Left lung (tissue), 10 donors: Measurements from ENCODE around the gene AFAP1L1. TPM values are rescaled to one million over a fixed set of nuclear protein-coding genes. Genes with fewer than 3 reads are reported as not detected.
A peak's percentile ranks its signal among the peaks of the same experiment; 100 is the strongest.

Experiments
- ATAC-seq: fragments of 200-7000 bp; cut with Tn5 transposase; one replicate; pipeline ENCODE4 v1.9.1; 2020; ENCODE audit warnings: moderate library complexity
- DNase-seq, 4 donors: peaks; one replicate each; pipeline ENCODE4 v3.0.0-alpha.2; 2013 to 2020
- H3K27ac ChIP-seq, 2 donors: fragments of 200-600 bp; sonication (generic) in 1 of 2; one replicate each; pipeline versions ENCODE4 v1.5.0 to v1.8.0; 2020 to 2021
- H3K27me3 ChIP-seq, 2 donors: fragments of 200-600 bp; sonication (generic) in 1 of 2; one replicate each; pipeline versions ENCODE4 v1.5.0 to v1.8.0; 2020 to 2021
- H3K36me3 ChIP-seq, 2 donors: fragments of 200-600 bp; sonication (generic) in 1 of 2; one replicate each; pipeline versions ENCODE4 v1.5.0 to v1.8.0; 2020 to 2021
- H3K4me1 ChIP-seq, 2 donors: fragments of 200-600 bp; one replicate each; pipeline ENCODE4 v1.8.0; 2021
- H3K4me3 ChIP-seq, 2 donors: fragments of 200-600 bp; sonication (generic) in 1 of 2; one replicate each; pipeline versions ENCODE4 v1.5.0 to v1.8.0; 2020 to 2021; ENCODE audit warnings: mild to moderate bottlenecking in 1 of 2
- H3K9me3 ChIP-seq, 2 donors: fragments of 200-600 bp; sonication (generic) in 1 of 2; one replicate each; pipeline versions ENCODE4 v1.5.0 to v1.8.0; 2020 to 2021
- intact Hi-C, 2 donors: fragments of 100-400 bp; cut with DNase I; formaldehyde crosslinking; loops; one replicate each; pipeline versions ENCODE4 v1.11.2 to v1.14.2; 2022
- polyA plus RNA-seq, 6 donors: library from polyadenylated mRNA; unstranded; fragments of 120-200 nt; gene quantifications; one replicate each; pipeline ENCODE4 v1.2.1, GENCODE V29; 2013; ENCODE audit not compliant: insufficient read length in 6 of 6
- total RNA-seq, 2 donors: library from RNA; stranded (reverse); fragmentation: NEBNext Ultra II Directional; extraction: Animal tissue kit (Norgen Biotek cat#: 25700); gene quantifications; one replicate each; pipeline ENCODE4 v1.2.1, GENCODE V29; 2021
- TF ChIP-seq, protein P1 (sequence below), 2 donors: fragments of 200-600 bp; sonication (generic) in 1 of 2; IDR thresholded peaks; one replicate each; pipeline versions ENCODE4 v1.5.0 to v1.8.0; 2021; ENCODE audit warnings: antibody characterized with exemption in 2 of 2
- donor health status: DM: no; HTN: yes; CAD: no.
- donor health status: DM: no; HTN: no; CAD: no.

The AFAP1L1 gene
- total and polyA plus RNA-seq, 8 donors, result 14.2 to 46.6 (median 40.6) TPM

DNA sequence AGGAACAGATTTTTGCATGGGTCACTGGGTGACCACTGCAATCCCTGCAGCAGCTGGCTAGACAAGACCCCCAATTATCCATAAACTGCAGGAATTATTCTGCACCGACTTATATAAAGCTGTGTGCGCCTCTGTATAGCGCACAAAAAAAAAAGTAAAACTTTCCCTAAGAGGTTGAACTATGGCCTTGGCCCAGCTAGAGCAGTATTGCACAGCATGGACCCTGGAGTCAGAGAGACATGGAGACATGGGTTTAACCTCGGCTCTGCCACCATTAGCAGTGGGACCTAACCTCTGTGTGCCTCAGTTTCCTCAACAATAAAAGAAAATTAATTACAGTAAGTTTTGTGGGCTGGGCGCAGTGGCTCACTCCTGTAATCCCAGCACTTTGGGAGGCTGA, 56.5 kb downstream of the AFAP1L1 start:
- H3K27ac ChIP-seq, result no peak overlapping the region
- H3K4me1 ChIP-seq, result no peaks in the 10 kb centered on the region
- DNase-seq (no peak), ATAC-seq (no peak)
- H3K4me3 ChIP-seq, result no peak overlapping the region
- H3K36me3 ChIP-seq, result peaks cover 0 to 6% of the 10 kb centered on the region in 2 donors
- intact Hi-C loops, result no loop called here
- H3K9me3 ChIP-seq, result no peaks in the 10 kb centered on the region
- TF ChIP-seq, protein P1, sequence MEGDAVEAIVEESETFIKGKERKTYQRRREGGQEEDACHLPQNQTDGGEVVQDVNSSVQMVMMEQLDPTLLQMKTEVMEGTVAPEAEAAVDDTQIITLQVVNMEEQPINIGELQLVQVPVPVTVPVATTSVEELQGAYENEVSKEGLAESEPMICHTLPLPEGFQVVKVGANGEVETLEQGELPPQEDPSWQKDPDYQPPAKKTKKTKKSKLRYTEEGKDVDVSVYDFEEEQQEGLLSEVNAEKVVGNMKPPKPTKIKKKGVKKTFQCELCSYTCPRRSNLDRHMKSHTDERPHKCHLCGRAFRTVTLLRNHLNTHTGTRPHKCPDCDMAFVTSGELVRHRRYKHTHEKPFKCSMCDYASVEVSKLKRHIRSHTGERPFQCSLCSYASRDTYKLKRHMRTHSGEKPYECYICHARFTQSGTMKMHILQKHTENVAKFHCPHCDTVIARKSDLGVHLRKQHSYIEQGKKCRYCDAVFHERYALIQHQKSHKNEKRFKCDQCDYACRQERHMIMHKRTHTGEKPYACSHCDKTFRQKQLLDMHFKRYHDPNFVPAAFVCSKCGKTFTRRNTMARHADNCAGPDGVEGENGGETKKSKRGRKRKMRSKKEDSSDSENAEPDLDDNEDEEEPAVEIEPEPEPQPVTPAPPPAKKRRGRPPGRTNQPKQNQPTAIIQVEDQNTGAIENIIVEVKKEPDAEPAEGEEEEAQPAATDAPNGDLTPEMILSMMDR (IDR thresholded peaks at IDR 0.05), result no peak
- H3K27me3 ChIP-seq, result no peaks in the 10 kb centered on the region

DNA sequence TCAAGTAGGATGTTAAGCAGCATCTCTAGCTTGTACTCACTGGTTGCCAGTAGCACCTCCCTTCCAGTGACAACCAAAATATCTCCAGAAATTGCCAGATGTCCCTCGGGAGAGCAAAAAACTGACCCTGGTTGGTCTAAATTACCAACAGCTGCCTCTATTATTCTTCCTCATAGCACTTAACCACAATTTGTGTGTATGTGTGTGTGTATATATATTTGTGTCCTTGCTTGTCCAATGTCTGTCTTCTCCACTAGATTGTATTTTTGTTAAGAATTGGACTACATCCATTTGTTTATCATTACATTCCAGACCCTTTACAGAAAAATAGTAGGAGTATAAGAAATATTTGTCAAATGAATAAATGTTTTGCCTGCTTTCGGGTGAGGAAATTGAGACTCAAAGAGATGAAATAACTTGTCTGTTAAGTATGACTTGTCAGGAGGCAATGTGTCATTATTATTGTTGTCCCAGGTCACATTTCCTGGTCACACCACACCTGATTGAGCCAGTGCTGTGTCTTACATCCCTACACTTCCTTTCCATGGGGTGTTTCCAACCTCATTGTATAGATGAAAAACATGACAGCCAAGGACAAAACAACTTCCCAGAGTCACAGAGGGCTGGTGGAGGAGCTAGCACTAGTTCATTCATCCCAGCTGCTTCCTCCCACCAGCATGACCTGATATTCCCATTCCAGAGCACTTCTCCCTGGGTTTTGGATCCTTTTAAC, 62.2 kb downstream of the AFAP1L1 start:
- no peak for ATAC-seq
- Histone ChIP-seq H3K4me1 (no peaks in the 10 kb centered on the region), H3K4me3 (no peak overlapping the region), H3K9me3 (no peaks in the 10 kb centered on the region), H3K36me3 (peaks cover 0 to 12% of the 10 kb centered on the region in 2 donors), H3K27me3 (no peaks in the 10 kb centered on the region), H3K27ac (no peak overlapping the region)
- intact Hi-C loops, result no loop called here
- TF ChIP-seq, protein P1 (IDR thresholded peaks at IDR 0.05), result no peak
- DNase-seq, result no peak

DNA sequence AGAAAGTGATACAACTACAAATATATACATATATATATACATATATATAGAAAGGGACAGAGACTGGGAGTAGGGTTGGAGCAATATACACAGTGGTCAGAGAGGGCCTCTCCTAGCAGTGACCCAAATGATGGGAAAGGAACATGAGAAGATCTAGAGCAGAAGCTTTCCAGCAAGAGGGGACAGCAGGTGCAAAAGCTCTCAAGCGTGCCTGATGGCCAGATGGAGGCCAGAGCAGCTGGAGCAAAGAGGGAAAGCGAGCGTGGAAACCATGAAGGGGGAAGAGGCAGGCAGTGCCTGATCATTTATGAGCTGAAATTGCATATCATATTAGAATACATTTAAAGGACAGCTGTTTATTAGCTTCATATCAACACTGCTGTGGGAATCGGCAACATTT, 66.1 kb downstream of the AFAP1L1 start:
- no peaks in the 10 kb centered on the region for H3K27me3 ChIP-seq
- H3K9me3 ChIP-seq, result no peaks in the 10 kb centered on the region
- no peak overlapping the region for H3K4me3 ChIP-seq
- peaks cover 0 to 9% of the 10 kb centered on the region in 2 donors for H3K36me3 ChIP-seq
- TF ChIP-seq, protein P1 (IDR thresholded peaks at IDR 0.05), result no peak
- DNase-seq, result no peak
- no peak for ATAC-seq
- no peak overlapping the region for H3K27ac ChIP-seq
- intact Hi-C loops, result no loop called here
- no peaks in the 10 kb centered on the region for H3K4me1 ChIP-seq

DNA sequence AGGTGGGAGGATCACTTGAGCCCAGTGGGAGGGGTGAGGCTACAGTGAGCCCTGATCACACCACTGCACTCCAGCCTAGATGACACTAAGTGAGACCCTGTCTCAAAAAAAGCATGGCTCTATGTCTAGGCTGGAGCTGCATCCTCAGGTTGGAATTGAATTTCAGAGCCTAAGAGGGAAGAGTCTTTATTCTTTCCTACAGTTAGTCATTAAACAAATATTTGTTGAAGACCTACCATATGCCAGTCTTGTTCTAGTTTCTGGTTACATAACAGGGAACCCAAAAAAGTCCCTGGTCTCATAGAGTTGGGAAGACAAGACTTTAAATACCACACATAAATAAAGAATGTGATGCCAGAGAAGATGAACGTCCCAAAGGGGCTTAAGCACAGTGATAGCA, 66.7 kb downstream of the AFAP1L1 start:
- DNase-seq, result no peak
- intact Hi-C loops, result no loop called here
- Histone ChIP-seq H3K27ac (no peak overlapping the region), H3K4me3 (no peak overlapping the region), H3K9me3 (no peaks in the 10 kb centered on the region), H3K27me3 (no peaks in the 10 kb centered on the region), H3K4me1 (no peaks in the 10 kb centered on the region), H3K36me3 (peaks cover 0 to 6% of the 10 kb centered on the region in 2 donors)
- TF ChIP-seq, protein P1 (IDR thresholded peaks at IDR 0.05), result no peak
- peak; percentile 11 for ATAC-seq

DNA sequence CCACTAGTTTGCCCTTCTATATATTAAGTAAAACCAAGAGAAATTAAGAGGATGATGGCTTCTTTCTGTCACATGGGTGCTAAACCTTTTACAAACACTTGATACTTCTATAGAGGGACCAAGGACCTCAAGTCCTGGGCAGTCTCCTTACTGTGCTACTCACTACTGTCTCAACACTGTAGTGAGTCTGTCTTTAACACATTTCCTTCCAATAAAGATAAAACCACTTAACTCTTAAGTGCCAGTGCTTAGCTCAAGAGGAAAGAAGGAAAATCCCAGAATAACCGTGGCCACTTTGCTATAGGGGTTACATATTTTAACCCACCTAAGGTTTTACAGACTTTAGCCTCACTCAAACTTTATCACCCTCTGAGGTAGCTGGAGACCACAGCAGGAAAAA, 69.3 kb downstream of the AFAP1L1 start:
- Histone ChIP-seq H3K4me1 (peaks cover 0 to 16% of the 10 kb centered on the region in 2 donors), H3K4me3 (no peak overlapping the region), H3K27me3 (no peaks in the 10 kb centered on the region), H3K36me3 (peaks cover 0 to 4% of the 10 kb centered on the region in 2 donors), H3K27ac (no peak overlapping the region), H3K9me3 (no peaks in the 10 kb centered on the region)
- DNase-seq, result no peak
- intact Hi-C loops, result no loop called here
- peak; percentile 21 for ATAC-seq
- TF ChIP-seq, protein P1 (IDR thresholded peaks at IDR 0.05), result no peak
